HUES48 (cell line): ENCODE results near the gene TMEM114.

ENCODE experiments used
- H3K27ac ChIP-seq: one replicate; pipeline ENCODE4 v1.7.0; 2013; ENCODE audit warnings: low read depth, low read length, inconsistent platforms
- H3K27me3 ChIP-seq: 2 replicates; pipeline ENCODE4 v1.6.1; 2013; ENCODE audit warnings: mild to moderate bottlenecking, low read length; ENCODE audit not compliant: control insufficient read depth, insufficient read depth
- H3K36me3 ChIP-seq: 2 replicates; pipeline ENCODE4 v1.6.1; 2013; ENCODE audit warnings: low read length; ENCODE audit not compliant: control insufficient read depth, insufficient read depth
- H3K4me1 ChIP-seq: 2 replicates; pipeline ENCODE4 v1.6.1; 2013; ENCODE audit warnings: mild to moderate bottlenecking, low read length; ENCODE audit not compliant: control insufficient read depth, insufficient read depth
- H3K4me3 ChIP-seq: 2 replicates; pipeline ENCODE4 v1.5.1; 2013; ENCODE audit warnings: mild to moderate bottlenecking, low read depth, low read length
- H3K9ac ChIP-seq: 2 replicates; pipeline ENCODE4 v1.6.1; 2013; ENCODE audit warnings: mild to moderate bottlenecking, low read depth, low read length, moderate library complexity
- H3K9me3 ChIP-seq: 2 replicates; pipeline ENCODE4 v1.6.1; 2013; ENCODE audit warnings: low read length; ENCODE audit not compliant: control insufficient read depth, insufficient read depth

TMEM114 gene

GRCh38 chr16:8585857-8586256 lies 4.5 kb downstream of the TMEM114 start:
- peaks cover 9% of the 10 kb centered on the region; the same call in 1 of the 2 replicates for H3K4me1 ChIP-seq
- H3K4me3 ChIP-seq = no peak overlapping the region
- H3K36me3 ChIP-seq = no peaks in the 10 kb centered on the region
- H3K9me3 ChIP-seq = no peaks in the 10 kb centered on the region
- H3K9ac ChIP-seq = no peak overlapping the region
- peaks cover 46% of the 10 kb centered on the region for H3K27me3 ChIP-seq
- no peak overlapping the region for H3K27ac ChIP-seq

GRCh38 chr16:8585041-8585440 lies 5.3 kb downstream of the TMEM114 start:
- no peak overlapping the region for H3K9ac ChIP-seq
- H3K9me3 ChIP-seq = no peaks in the 10 kb centered on the region
- no peaks in the 10 kb centered on the region for H3K36me3 ChIP-seq
- H3K4me3 ChIP-seq = no peak overlapping the region
- peaks cover 38% of the 10 kb centered on the region for H3K27me3 ChIP-seq
- H3K4me1 ChIP-seq = peaks cover 9% of the 10 kb centered on the region; the same call in 1 of the 2 replicates
- no peak overlapping the region for H3K27ac ChIP-seq

DNA sequence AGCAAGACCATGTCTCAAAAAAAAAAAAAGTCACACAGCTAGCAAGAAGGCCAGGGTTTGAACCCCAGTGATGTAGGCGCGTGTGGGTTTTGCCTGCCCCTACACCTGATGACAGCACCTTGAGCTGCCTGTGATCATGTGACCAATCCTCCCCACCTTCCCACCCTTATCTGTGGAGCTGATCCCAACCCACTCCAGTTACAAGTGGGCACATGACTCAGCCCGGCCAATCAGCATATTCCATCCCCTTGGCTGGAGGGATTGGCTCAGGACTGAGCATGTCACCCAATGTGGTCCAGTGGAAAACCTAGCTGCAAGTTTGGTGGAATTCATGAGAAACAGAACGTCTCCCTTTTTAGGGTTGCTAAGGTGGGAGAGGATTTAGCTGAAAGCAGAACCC lies 6.6 kb downstream of the TMEM114 start:
- H3K4me3 ChIP-seq = no peak overlapping the region
- H3K9me3 ChIP-seq = no peaks in the 10 kb centered on the region
- H3K27me3 ChIP-seq = peaks cover 25% of the 10 kb centered on the region
- H3K27ac ChIP-seq = no peak overlapping the region
- H3K4me1 ChIP-seq = peaks cover 9% of the 10 kb centered on the region; the same call in 1 of the 2 replicates
- no peaks in the 10 kb centered on the region for H3K36me3 ChIP-seq
- no peak overlapping the region for H3K9ac ChIP-seq

DNA sequence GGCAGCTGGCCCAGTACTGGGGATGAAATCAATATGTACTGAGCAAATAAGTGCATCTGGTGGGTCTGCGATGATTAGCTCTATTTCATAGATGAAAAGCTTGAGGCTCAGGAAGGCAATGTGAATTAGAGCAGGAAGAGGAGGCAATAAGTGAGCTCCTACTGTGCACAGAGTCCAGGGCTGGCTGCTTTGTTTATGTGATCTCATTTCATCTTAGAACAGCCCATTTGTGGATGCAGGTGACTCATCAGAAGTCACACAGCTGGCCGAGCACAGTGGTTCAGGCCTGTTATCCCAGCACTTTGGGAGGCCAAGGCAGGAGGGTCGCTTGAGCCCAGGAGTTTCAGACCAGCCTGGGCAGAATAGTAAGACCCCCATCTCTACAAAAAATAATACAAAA lies 7.1 kb downstream of the TMEM114 start:
- H3K9me3 ChIP-seq = no peaks in the 10 kb centered on the region
- no peak overlapping the region for H3K27ac ChIP-seq
- no peak overlapping the region for H3K4me3 ChIP-seq
- peaks cover 19% of the 10 kb centered on the region for H3K27me3 ChIP-seq
- peaks cover 6% of the 10 kb centered on the region; the same call in 1 of the 2 replicates for H3K4me1 ChIP-seq
- no peaks in the 10 kb centered on the region for H3K36me3 ChIP-seq
- H3K9ac ChIP-seq = no peak overlapping the region

GRCh38 chr16:8581831-8582580 lies 8.3 kb downstream of the TMEM114 start:
- H3K27ac ChIP-seq = no peak overlapping the region
- no peaks in the 10 kb centered on the region for H3K9me3 ChIP-seq
- H3K27me3 ChIP-seq = peaks cover 8% of the 10 kb centered on the region
- peaks cover 5% of the 10 kb centered on the region; the same call in 1 of the 2 replicates for H3K4me1 ChIP-seq
- no peak overlapping the region for H3K9ac ChIP-seq
- H3K4me3 ChIP-seq = no peak overlapping the region
- no peaks in the 10 kb centered on the region for H3K36me3 ChIP-seq

DNA sequence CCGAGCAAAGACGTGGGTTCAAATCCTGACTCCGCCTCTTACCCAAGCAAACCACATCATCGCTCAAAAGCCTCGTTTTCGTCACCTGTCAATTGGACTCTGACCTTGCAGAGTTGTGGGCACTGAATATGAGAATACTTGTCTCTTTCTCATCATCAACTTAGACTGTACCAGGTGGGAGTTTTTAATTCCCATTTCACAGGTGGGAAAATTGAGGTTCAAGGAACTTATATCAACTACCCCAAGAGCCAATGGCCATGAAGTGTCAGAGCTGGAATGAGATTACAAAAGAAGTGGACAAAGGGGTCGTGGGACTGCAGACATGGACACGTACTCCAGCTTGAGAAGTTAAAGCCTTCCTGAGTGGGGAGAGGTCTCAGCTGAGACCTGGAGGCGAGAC lies 10.8 kb downstream of the TMEM114 start:
- Histone ChIP-seq H3K4me1 (peaks cover 5% of the 10 kb centered on the region; the same call in 1 of the 2 replicates), H3K9ac (no peak overlapping the region), H3K9me3 (no peaks in the 10 kb centered on the region), H3K27ac (no peak overlapping the region), H3K36me3 (no peaks in the 10 kb centered on the region), H3K4me3 (no peak overlapping the region), H3K27me3 (no peaks in the 10 kb centered on the region)

DNA sequence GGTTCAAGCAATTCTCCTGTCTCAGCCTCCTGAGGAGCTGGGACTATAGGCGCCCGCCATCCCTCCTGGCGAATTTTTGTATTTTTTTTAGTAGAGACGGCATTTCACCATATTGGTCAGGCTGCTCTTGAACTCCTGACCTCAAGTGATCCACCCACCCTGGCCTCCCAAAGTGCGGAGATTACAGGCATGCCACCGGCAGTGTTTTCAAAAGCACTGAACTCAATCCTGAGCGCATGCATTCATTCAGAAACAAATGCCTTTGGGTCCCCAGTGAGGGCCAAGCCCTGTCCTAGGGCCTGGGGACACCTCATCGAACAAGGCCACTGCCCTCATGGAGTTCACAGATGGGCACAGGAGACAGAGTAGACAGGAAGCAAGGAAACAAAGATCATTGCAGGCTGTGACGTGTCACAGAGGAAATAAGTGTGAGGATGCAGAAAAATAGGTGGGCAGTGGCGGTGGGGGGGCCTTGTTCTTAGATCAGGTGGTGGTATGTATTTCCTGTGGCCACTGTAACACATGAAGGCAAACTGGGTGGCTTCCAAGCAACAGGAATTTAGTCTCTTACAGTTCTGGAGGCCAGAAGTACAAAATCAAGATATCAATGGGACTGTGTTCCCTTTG lies 12.5 kb downstream of the TMEM114 start:
- no peaks in the 10 kb centered on the region for H3K9me3 ChIP-seq
- no peak overlapping the region for H3K27ac ChIP-seq
- no peak overlapping the region for H3K9ac ChIP-seq
- H3K36me3 ChIP-seq = no peaks in the 10 kb centered on the region
- peaks cover 9% of the 10 kb centered on the region; the same call in 1 of the 2 replicates for H3K4me1 ChIP-seq
- H3K27me3 ChIP-seq = no peaks in the 10 kb centered on the region
- no peak overlapping the region for H3K4me3 ChIP-seq

GRCh38 chr16:8576141-8577004 lies 13.9 kb downstream of the TMEM114 start:
- H3K4me3 ChIP-seq = no peak overlapping the region

GRCh38 chr16:8575399-8575798 lies 14.9 kb downstream of the TMEM114 start:
- H3K27ac ChIP-seq = no peak overlapping the region

More at GRCh38 chr16:8576141-8577004, 13.9 kb downstream of the TMEM114 start:
- Histone ChIP-seq H3K27me3 (no peaks in the 10 kb centered on the region), H3K9ac (no peak overlapping the region), H3K9me3 (no peaks in the 10 kb centered on the region), H3K4me1 (peaks cover 16% of the 10 kb centered on the region), H3K27ac (no peak overlapping the region), H3K36me3 (no peaks in the 10 kb centered on the region)

GRCh38 chr16:8572919-8573724 lies 17.2 kb downstream of the TMEM114 start:
- H3K9me3 ChIP-seq = no peaks in the 10 kb centered on the region
- no peaks in the 10 kb centered on the region for H3K36me3 ChIP-seq
- H3K4me3 ChIP-seq = no peak overlapping the region
- no peaks in the 10 kb centered on the region for H3K27me3 ChIP-seq
- peak overlapping the region; percentile 70 for H3K27ac ChIP-seq
- H3K4me1 ChIP-seq = peaks cover 31% of the 10 kb centered on the region
- peak overlapping the region; percentile 34; the same call in 1 of the 2 replicates for H3K9ac ChIP-seq

More at GRCh38 chr16:8575399-8575798, 14.9 kb downstream of the TMEM114 start:
- H3K27me3 ChIP-seq = no peaks in the 10 kb centered on the region
- no peaks in the 10 kb centered on the region for H3K9me3 ChIP-seq
- no peak overlapping the region for H3K4me3 ChIP-seq
- no peaks in the 10 kb centered on the region for H3K36me3 ChIP-seq
- no peak overlapping the region for H3K9ac ChIP-seq
- H3K4me1 ChIP-seq = peaks cover 25% of the 10 kb centered on the region
